ENCODE data around the gene SPRTN.

Gene SPRTN

DNA sequence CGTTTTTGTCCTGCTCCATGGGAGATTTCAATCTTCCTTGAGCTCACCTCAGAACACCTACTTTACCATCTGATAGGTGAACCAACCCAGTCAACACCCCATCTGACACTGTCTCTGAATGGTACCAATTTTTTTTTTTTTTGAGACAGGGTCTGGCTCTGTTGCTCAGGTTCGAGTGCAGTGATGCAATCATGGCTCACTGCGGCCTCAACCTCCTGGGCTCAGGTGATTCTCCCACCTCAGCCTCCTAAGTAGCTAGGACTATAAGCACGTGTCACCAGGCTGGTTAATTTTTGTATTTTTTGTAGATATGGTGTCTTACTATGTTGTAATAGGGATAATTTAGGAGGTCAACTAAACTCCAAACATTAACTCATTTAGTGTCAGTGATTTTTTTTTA lies 36.3 kb downstream of the SPRTN start:
- TF ChIP-seq, protein P1, sequence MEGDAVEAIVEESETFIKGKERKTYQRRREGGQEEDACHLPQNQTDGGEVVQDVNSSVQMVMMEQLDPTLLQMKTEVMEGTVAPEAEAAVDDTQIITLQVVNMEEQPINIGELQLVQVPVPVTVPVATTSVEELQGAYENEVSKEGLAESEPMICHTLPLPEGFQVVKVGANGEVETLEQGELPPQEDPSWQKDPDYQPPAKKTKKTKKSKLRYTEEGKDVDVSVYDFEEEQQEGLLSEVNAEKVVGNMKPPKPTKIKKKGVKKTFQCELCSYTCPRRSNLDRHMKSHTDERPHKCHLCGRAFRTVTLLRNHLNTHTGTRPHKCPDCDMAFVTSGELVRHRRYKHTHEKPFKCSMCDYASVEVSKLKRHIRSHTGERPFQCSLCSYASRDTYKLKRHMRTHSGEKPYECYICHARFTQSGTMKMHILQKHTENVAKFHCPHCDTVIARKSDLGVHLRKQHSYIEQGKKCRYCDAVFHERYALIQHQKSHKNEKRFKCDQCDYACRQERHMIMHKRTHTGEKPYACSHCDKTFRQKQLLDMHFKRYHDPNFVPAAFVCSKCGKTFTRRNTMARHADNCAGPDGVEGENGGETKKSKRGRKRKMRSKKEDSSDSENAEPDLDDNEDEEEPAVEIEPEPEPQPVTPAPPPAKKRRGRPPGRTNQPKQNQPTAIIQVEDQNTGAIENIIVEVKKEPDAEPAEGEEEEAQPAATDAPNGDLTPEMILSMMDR (IDR thresholded peaks at IDR 0.05; ENCODE audit: insufficient read depth, low read depth, low read length, missing control alignments), result no peak
- no peak for DNase-seq (ENCODE audit: low read depth)
- H3K4me3 ChIP-seq (ENCODE audit: low read depth, low read length), result no peak overlapping the region

DNA sequence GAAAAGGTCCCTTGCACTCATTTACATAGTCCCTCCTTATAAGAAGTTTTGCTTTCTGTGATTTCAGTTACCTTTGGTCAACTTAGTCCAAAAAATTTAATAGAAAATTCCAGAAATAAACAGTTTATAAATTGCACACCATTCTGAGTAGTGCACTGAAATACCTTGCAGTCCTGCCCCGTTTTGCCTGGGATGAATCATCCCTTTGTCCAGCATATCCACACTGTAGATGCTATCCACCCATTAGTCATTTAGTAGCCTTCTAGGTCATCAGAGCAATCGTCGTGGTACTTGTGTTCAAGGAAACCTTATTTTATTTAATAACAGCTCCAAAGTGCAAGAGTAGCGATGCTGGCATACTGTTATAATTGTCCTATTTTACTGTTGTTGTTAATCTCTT lies 38.0 kb downstream of the SPRTN start:
- TF ChIP-seq, protein P1 (IDR thresholded peaks at IDR 0.05; ENCODE audit: insufficient read depth, low read depth, low read length, missing control alignments), result no peak
- no peak for DNase-seq (ENCODE audit: low read depth)

DNA sequence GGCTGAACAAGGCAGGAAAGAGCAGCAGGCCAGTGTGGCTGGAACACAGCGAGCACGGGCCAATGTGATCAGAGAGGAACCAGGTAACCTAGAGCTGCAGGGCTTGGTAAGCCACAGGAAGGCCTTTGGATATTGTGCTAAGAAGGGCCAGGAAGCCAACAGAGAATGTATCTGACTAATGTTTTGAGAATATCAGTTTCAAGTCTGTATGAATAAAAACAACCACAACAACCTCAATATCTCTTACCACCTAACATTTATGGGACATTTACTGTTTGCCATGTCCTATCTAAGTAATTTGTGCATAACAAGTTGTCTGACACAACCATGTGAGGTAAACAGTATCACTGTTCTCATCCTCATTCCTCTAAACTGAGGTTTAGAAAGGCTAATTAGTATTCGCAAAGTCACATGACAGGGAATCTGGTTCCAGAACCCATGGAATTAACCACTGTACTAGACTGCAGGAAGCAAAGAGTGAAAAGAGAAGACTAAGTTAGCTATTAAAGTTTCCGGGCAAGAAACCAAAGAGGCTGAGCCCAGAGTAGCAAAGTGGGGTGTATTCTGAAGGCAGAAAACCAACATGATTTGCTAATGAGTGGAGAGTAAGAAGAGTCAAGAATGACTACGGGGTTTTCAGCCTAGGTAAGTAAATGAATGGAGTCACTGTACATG lies 38.9 kb downstream of the SPRTN start:
- no peak overlapping the region for H3K4me3 ChIP-seq (ENCODE audit: low read depth, low read length)
- TF ChIP-seq, protein P1 (IDR thresholded peaks at IDR 0.05; ENCODE audit: insufficient read depth, low read depth, low read length, missing control alignments), result no peak
- peak; percentile 19 for DNase-seq (ENCODE audit: low read depth)

More for the DNA sequence above, 38.0 kb downstream of the SPRTN start:
- no peak overlapping the region for H3K4me3 ChIP-seq (ENCODE audit: low read depth, low read length)

DNA sequence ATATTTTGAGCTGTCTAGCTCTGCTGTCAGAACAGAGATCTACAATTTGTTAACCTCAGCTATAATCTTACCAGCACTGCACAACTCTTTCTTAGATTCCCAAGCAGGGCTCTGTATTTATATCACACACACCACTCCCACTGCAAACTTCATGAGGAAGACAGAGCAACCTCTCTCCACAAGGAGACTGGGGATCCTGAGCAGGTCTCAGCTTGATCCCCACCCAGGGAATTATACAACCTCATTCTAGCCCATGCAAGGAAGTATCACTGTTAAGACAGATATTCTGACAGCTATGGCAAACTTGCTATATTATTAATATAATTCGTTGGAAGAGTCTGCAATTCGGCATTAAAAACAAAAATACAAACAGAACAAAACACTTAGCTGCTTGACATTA lies 43.6 kb downstream of the SPRTN start:
- H3K4me3 ChIP-seq (ENCODE audit: low read depth, low read length), result no peak overlapping the region
- TF ChIP-seq, protein P1 (IDR thresholded peaks at IDR 0.05; ENCODE audit: insufficient read depth, low read depth, low read length, missing control alignments), result no peak
- DNase-seq (ENCODE audit: low read depth), result no peak

DNA sequence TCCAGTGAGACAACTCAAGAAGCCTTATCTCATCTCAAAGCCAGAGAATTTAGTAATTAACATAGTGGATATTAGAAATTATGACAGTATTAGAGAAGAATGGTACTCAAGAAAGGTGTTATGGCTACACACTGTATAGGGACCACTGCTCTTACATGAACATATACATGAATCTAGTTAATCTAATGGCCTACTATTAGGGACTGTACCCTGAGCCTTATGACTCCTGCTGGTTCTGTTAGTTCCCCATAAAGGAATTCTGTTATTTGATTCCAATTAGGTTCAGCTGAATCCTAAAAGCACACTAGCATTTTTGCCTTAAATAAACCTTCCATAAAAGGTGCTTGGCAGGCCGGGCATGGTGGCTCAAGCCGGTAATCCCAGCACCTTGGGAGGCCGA lies 44.3 kb downstream of the SPRTN start:
- H3K4me3 ChIP-seq (ENCODE audit: low read depth, low read length), result no peak overlapping the region
- no peak for DNase-seq (ENCODE audit: low read depth)
- TF ChIP-seq, protein P1 (IDR thresholded peaks at IDR 0.05; ENCODE audit: insufficient read depth, low read depth, low read length, missing control alignments), result no peak

DNA sequence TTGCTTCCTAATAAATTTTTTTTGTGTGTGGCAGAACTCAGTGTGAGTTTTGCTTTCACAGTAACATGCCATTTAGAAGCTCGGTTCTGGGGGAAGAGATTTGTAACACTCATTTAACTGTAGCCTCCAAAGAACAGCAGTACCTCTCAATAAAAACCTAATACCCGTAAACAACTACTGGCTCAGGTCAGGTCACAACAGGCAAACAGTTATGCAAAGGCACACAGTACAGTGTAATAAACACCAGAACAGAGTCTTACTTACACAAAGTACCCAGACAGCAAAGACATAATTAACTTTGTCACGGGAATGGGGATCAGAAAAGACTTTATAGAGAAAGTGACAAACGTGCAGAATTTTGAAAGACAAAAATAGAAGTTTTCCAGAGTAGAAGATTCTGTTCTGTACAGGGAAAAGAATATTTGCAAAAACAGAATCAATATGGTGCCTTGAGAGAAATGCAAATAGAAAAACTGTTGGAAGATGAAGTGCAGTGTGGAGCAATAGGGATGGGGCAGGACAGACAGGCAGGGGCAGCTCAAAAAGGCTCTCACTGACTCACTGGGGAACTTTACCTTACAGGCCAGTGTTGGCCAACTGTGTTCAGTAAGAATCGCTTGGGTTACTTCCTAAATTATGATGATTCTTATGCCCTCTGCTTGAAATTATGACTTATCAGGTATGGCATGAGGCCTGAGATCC lies 45.2 kb downstream of the SPRTN start:
- no peak for DNase-seq (ENCODE audit: low read depth)
- no peak overlapping the region for H3K4me3 ChIP-seq (ENCODE audit: low read depth, low read length)
- TF ChIP-seq, protein P1 (IDR thresholded peaks at IDR 0.05; ENCODE audit: insufficient read depth, low read depth, low read length, missing control alignments), result no peak
